ENCODE results near the gene SULT1A1. TPM values are rescaled to one million over a fixed set of nuclear protein-coding genes. Genes with fewer than 3 reads are reported as not detected.
"Not testable (repeated sequence)": the region's sequence is repeated elsewhere in the genome, so short reads cannot be mapped to it uniquely, and the experiment has no call there.

SULT1A1 gene
- total RNA-seq, 1 donor from 2014 or later: 12.1 TPM

- intact Hi-C loops (cut with micrococcal nuclease); DNase-seq; H3K4me3 Mint-ChIP-seq; H3K4me1 Mint-ChIP-seq; H3K27me3 Mint-ChIP-seq; H3K27ac Mint-ChIP-seq: not testable (repeated sequence)
- peaks cover 38% of the 10 kb centered on the region for H3K36me3 Mint-ChIP-seq (ENCODE audit: low read depth)
- peaks cover 11% of the 10 kb centered on the region for H3K9me3 Mint-ChIP-seq
Observed at GRCh38 chr16:28566233-28566925, 43.5 kb downstream of the SULT1A1 start.

- Mint-ChIP-seq H3K36me3 (ENCODE audit: low read depth) (peaks cover 54% of the 10 kb centered on the region), H3K4me1 (peaks cover 6% of the 10 kb centered on the region), H3K27me3 (no peaks in the 10 kb centered on the region), H3K27ac (no peak overlapping the region), H3K9me3 (peaks cover 14% of the 10 kb centered on the region), H3K4me3 (no peak overlapping the region)
- intact Hi-C loops (cut with micrococcal nuclease): no loop called here
- DNase-seq: no peak
Observed at GRCh38 chr16:28563218-28563617, 46.6 kb downstream of the SULT1A1 start.

- peaks cover 54% of the 10 kb centered on the region for H3K36me3 Mint-ChIP-seq (ENCODE audit: low read depth)
- intact Hi-C loops (cut with micrococcal nuclease): no loop called here
Observed at GRCh38 chr16:28562199-28562598, 47.6 kb downstream of the SULT1A1 start.

GRCh38 chr16:28561557-28562187, 48.2 kb downstream of the SULT1A1 start:
- Mint-ChIP-seq H3K36me3 (ENCODE audit: low read depth) (peaks cover 57% of the 10 kb centered on the region), H3K9me3 (peaks cover 6% of the 10 kb centered on the region), H3K27ac (no peak overlapping the region), H3K27me3 (no peaks in the 10 kb centered on the region), H3K4me3 (no peak overlapping the region), H3K4me1 (peaks cover 11% of the 10 kb centered on the region)
- no peak for DNase-seq
- intact Hi-C loops (cut with micrococcal nuclease): no loop called here

More at GRCh38 chr16:28562199-28562598, 47.6 kb downstream of the SULT1A1 start:
- no peaks in the 10 kb centered on the region for H3K27me3 Mint-ChIP-seq
- DNase-seq: no peak
- no peak overlapping the region for H3K27ac Mint-ChIP-seq
- H3K4me1 Mint-ChIP-seq: peaks cover 9% of the 10 kb centered on the region
- H3K9me3 Mint-ChIP-seq: peaks cover 7% of the 10 kb centered on the region
- H3K4me3 Mint-ChIP-seq: no peak overlapping the region

GRCh38 chr16:28558456-28558855, 51.4 kb downstream of the SULT1A1 start:
- intact Hi-C loops (cut with micrococcal nuclease): loop anchor here (10.0 kb wide), 2 partner anchors 264 to 266 kb away; partner anchors contain the start of genes ATXN2L and SBK1
- no peak for DNase-seq
- H3K9me3 Mint-ChIP-seq: peaks cover 3% of the 10 kb centered on the region
- H3K27me3 Mint-ChIP-seq: no peaks in the 10 kb centered on the region
- peaks cover 46% of the 10 kb centered on the region for H3K36me3 Mint-ChIP-seq (ENCODE audit: low read depth)
- H3K4me1 Mint-ChIP-seq: peaks cover 24% of the 10 kb centered on the region
- no peak overlapping the region for H3K27ac Mint-ChIP-seq
- H3K4me3 Mint-ChIP-seq: no peak overlapping the region

GRCh38 chr16:28556914-28557320, 52.9 kb downstream of the SULT1A1 start:
- H3K4me3 Mint-ChIP-seq: no peak overlapping the region
- H3K9me3 Mint-ChIP-seq: peaks cover 3% of the 10 kb centered on the region
- peaks cover 42% of the 10 kb centered on the region for H3K36me3 Mint-ChIP-seq (ENCODE audit: low read depth)
- no peak overlapping the region for H3K27ac Mint-ChIP-seq
- no peaks in the 10 kb centered on the region for H3K27me3 Mint-ChIP-seq
- intact Hi-C loops (cut with micrococcal nuclease): loop anchor here (10.0 kb wide), 2 partner anchors 262 to 268 kb away; partner anchors contain the start of genes ATXN2L and SBK1
- peaks cover 22% of the 10 kb centered on the region for H3K4me1 Mint-ChIP-seq
- no peak for DNase-seq

GRCh38 chr16:28555561-28555960, 54.3 kb downstream of the SULT1A1 start:
- Mint-ChIP-seq H3K4me3 (peak overlapping the region; percentile 23), H3K27ac (peak overlapping the region; percentile 37), H3K9me3 (peaks cover 3% of the 10 kb centered on the region), H3K36me3 (ENCODE audit: low read depth) (peaks cover 37% of the 10 kb centered on the region), H3K4me1 (peaks cover 22% of the 10 kb centered on the region), H3K27me3 (no peaks in the 10 kb centered on the region)
- intact Hi-C loops (cut with micrococcal nuclease): loop anchor here (10.0 kb wide), 2 partner anchors 261 to 269 kb away; partner anchors contain the start of genes ATXN2L and SBK1
- DNase-seq: peak; percentile 63

Other genes with a start within 250 kb of the SULT1A1 start
- 3.0 and 3.2 TPM in 2 replicates for gene NPIPB6, start 246.5 kb downstream of the SULT1A1 start, total RNA-seq
- 174 and 212 TPM in 2 replicates for gene EIF3CL, start 206.2 kb downstream of the SULT1A1 start, total RNA-seq
- gene NPIPB7, start 137.7 kb downstream of the SULT1A1 start, total RNA-seq: not detected in 2 replicates
- 26.1 and 27.7 TPM in 2 replicates for gene CLN3, start 118.0 kb downstream of the SULT1A1 start, total RNA-seq
- 4.0 and 4.1 TPM in 2 replicates for gene APOBR, start 115.4 kb downstream of the SULT1A1 start, total RNA-seq
- gene IL27, start 103.2 kb downstream of the SULT1A1 start, total RNA-seq: not detected in 2 replicates
- not detected in 2 replicates for gene NUPR1, start 71.1 kb downstream of the SULT1A1 start, total RNA-seq
- gene SGF29, start 56.1 kb downstream of the SULT1A1 start, total RNA-seq: 33.6 and 42.5 TPM in 2 replicates
- 0.23 and 0.52 TPM in 2 replicates for gene SULT1A2, start 13.0 kb downstream of the SULT1A1 start, total RNA-seq
- 1.3 and 2.4 TPM in 2 replicates for gene NPIPB8, start 28.0 kb upstream of the SULT1A1 start, total RNA-seq
- 1,266 and 1,275 TPM in 2 replicates for gene EIF3C, start 101.4 kb upstream of the SULT1A1 start, total RNA-seq
- 3.1 and 3.6 TPM in 2 replicates for gene NPIPB9, start 141.7 kb upstream of the SULT1A1 start, total RNA-seq
- 299 and 321 TPM in 2 replicates for gene ATXN2L, start 213.0 kb upstream of the SULT1A1 start, total RNA-seq
- gene TUFM, start 236.3 kb upstream of the SULT1A1 start, total RNA-seq: 276 and 279 TPM in 2 replicates

Measured in activated CD4-positive, alpha-beta T cell treated with anti-CD3 and anti-CD28 coated beads, Interleukin-2, amount 10 ng/mL, durations not matched to agents 24 days and 14 days (primary cell).